H9 (cell line): ENCODE data around the gene LMBRD2. TPM values are rescaled to one million over a fixed set of nuclear protein-coding genes. Genes with fewer than 3 reads are reported as not detected.

Experiments
- DNase-seq: peaks from one replicate; pipeline ENCODE4 v3.0.0-alpha.2; 2017
- H2AFZ ChIP-seq: one replicate; pipeline ENCODE4 v1.6.1; 2013; ENCODE audit warnings: mild to moderate bottlenecking, low read length, control low read depth, moderate library complexity
- H2AK5ac ChIP-seq: 2 replicates; pipeline ENCODE4 v1.6.1; 2013; ENCODE audit warnings: low read length, control low read depth, mixed read lengths; ENCODE audit not compliant: insufficient read length
- H2BK120ac ChIP-seq: one replicate; pipeline ENCODE4 v1.6.1; 2013; ENCODE audit warnings: low read depth, mild to moderate bottlenecking, low read length, control low read depth, inconsistent platforms; ENCODE audit not compliant: poor library complexity, severe bottlenecking
- H2BK12ac ChIP-seq: 2 replicates; pipeline ENCODE4 v1.6.1; 2013; ENCODE audit warnings: low read length, control low read depth, mixed read lengths, low read depth; ENCODE audit not compliant: insufficient read length
- H2BK15ac ChIP-seq: 2 replicates; pipeline ENCODE4 v1.6.1; 2013; ENCODE audit warnings: low read depth, low read length, control low read depth
- H2BK20ac ChIP-seq: one replicate; pipeline ENCODE4 v1.6.1; 2013; ENCODE audit warnings: low read depth, mild to moderate bottlenecking, low read length, control low read depth, inconsistent platforms; ENCODE audit not compliant: poor library complexity, severe bottlenecking
- H2BK5ac ChIP-seq: 2 replicates; pipeline ENCODE4 v1.6.1; 2013; ENCODE audit warnings: low read length, control low read depth, mixed read lengths; ENCODE audit not compliant: insufficient read length
- H3K14ac ChIP-seq: 2 replicates; pipeline ENCODE4 v1.6.1; 2013; ENCODE audit warnings: low read length, control low read depth; ENCODE audit not compliant: insufficient read depth
- H3K18ac ChIP-seq: 2 replicates; pipeline ENCODE4 v1.6.1; 2013; ENCODE audit warnings: low read depth, mild to moderate bottlenecking, mixed read lengths, low read length, control low read depth; ENCODE audit not compliant: insufficient read length
- H3K23ac ChIP-seq: 2 replicates; pipeline ENCODE4 v1.6.1; 2013; ENCODE audit warnings: low read length, control low read depth, mixed read lengths, low read depth; ENCODE audit not compliant: insufficient read length
- H3K23me2 ChIP-seq: 2 replicates; pipeline ENCODE4 v1.6.1; 2013; ENCODE audit warnings: low read depth, mild to moderate bottlenecking, mixed read lengths, low read length, control low read depth; ENCODE audit not compliant: insufficient read length, poor library complexity, severe bottlenecking
- H3K27ac ChIP-seq: 2 replicates; pipeline ENCODE4 v1.5.1; 2013; ENCODE audit warnings: low read length, control low read depth, mixed read lengths, low read depth; ENCODE audit not compliant: insufficient read length
- H3K27me3 ChIP-seq: 2 replicates; pipeline ENCODE4 v1.6.1; 2013; ENCODE audit warnings: low read length, control low read depth, inconsistent platforms; ENCODE audit not compliant: insufficient read depth
- H3K4ac ChIP-seq: 2 replicates; pipeline ENCODE4 v1.6.1; 2013; ENCODE audit warnings: low read depth, mild to moderate bottlenecking, control low read depth, inconsistent platforms, low read length, moderate library complexity
- H3K4me1 ChIP-seq: 2 replicates; pipeline ENCODE4 v1.6.1; 2013; ENCODE audit warnings: low read length, control low read depth, inconsistent platforms; ENCODE audit not compliant: insufficient read depth
- H3K4me2 ChIP-seq: 2 replicates; pipeline ENCODE4 v1.6.1; 2013; ENCODE audit warnings: low read length, control low read depth, mixed read lengths; ENCODE audit not compliant: insufficient read length, insufficient read depth
- H3K56ac ChIP-seq: 2 replicates; pipeline ENCODE4 v1.6.1; 2013; ENCODE audit warnings: low read depth, mild to moderate bottlenecking, mixed read lengths, low read length, control low read depth; ENCODE audit not compliant: insufficient read length
- H3K79me1 ChIP-seq: 2 replicates; pipeline ENCODE4 v1.6.1; 2013; ENCODE audit warnings: low read depth, mild to moderate bottlenecking, moderate library complexity, low read length, control low read depth, inconsistent platforms; ENCODE audit not compliant: insufficient read depth, poor library complexity, severe bottlenecking
- H3K79me2 ChIP-seq: 2 replicates; pipeline ENCODE4 v1.6.1; 2013; ENCODE audit warnings: low read length, control low read depth, inconsistent platforms; ENCODE audit not compliant: insufficient read depth
- H3K9ac ChIP-seq: 2 replicates; pipeline ENCODE4 v1.6.1; 2013; ENCODE audit warnings: low read length, control low read depth, mixed read lengths; ENCODE audit not compliant: insufficient read length; ENCODE audit errors: extremely low read depth
- H3K9me3 ChIP-seq: one replicate; pipeline ENCODE4 v1.6.1; 2013; ENCODE audit warnings: low read depth, low read length, inconsistent platforms; ENCODE audit not compliant: control insufficient read depth
- H3T11ph ChIP-seq: one replicate; pipeline ENCODE4 v1.6.1; 2013; ENCODE audit warnings: mild to moderate bottlenecking, low read length, control low read depth, inconsistent platforms
- H4K20me1 ChIP-seq: one replicate; pipeline ENCODE4 v1.6.1; 2013; ENCODE audit not compliant: control insufficient read depth, insufficient read length, insufficient read depth
- H4K5ac ChIP-seq: 2 replicates; pipeline ENCODE4 v1.6.1; 2013; ENCODE audit warnings: low read depth, mild to moderate bottlenecking, mixed read lengths, low read length, control low read depth; ENCODE audit not compliant: insufficient read length
- H4K8ac ChIP-seq: replicated peaks from 2 replicates; pipeline ENCODE4 v1.6.1; 2013; ENCODE audit warnings: low read length, control low read depth, mixed read lengths, low read depth; ENCODE audit not compliant: insufficient read length
- H4K91ac ChIP-seq: 2 replicates; pipeline ENCODE4 v1.6.1; 2013; ENCODE audit warnings: low read depth, mild to moderate bottlenecking, moderate library complexity, mixed read lengths, low read length, control low read depth; ENCODE audit not compliant: insufficient read length
- H3K27ac Mint-ChIP-seq, 3 experiments: 2 replicates in 2 of 3; 3 replicates in 1 of 3; pipeline ENCODE4 v1.8.0; 2020 to 2021; ENCODE audit warnings: mixed read lengths in 3 of 3, mild to moderate bottlenecking in 1 of 3, moderate library complexity in 1 of 3
- H3K27me3 Mint-ChIP-seq: 2 replicates; pipeline ENCODE4 v1.8.0; 2021; ENCODE audit warnings: low read depth, mild to moderate bottlenecking, moderate library complexity, mixed read lengths
- H3K36me3 Mint-ChIP-seq, 3 experiments: 2 replicates in 2 of 3; 3 replicates in 1 of 3; pipeline ENCODE4 v1.8.0; 2020 to 2021; ENCODE audit warnings: low read depth in 3 of 3, mixed read lengths in 3 of 3; ENCODE audit not compliant: insufficient read depth in 1 of 3
- H3K4me1 Mint-ChIP-seq, 2 experiments: 2 replicates each; pipeline ENCODE4 v1.8.0; 2020; ENCODE audit warnings: mixed read lengths in 2 of 2
- H3K4me3 Mint-ChIP-seq, 2 experiments: 2 replicates in 1 of 2; 3 replicates in 1 of 2; pipeline ENCODE4 v1.8.0; 2020 to 2021; ENCODE audit warnings: mild to moderate bottlenecking in 2 of 2, mixed read lengths in 2 of 2, moderate library complexity in 1 of 2
- H3K9me3 Mint-ChIP-seq, 2 experiments: 2 replicates in 1 of 2; 3 replicates in 1 of 2; pipeline ENCODE4 v1.8.0; 2020; ENCODE audit warnings: mild to moderate bottlenecking in 2 of 2, mixed read lengths in 2 of 2, moderate library complexity in 1 of 2
- WGBS: extraction: QIAGEN DNeasy Blood & Tissue Kit; methylation state at CpG from one replicate; pipeline ENCODE4 v1.1.7; 2013; ENCODE audit warnings: missing lambda C conversion rate, low lambda C conversion rate, mixed read lengths; ENCODE audit not compliant: insufficient read length; ENCODE audit errors: extremely low coverage; 5-methylcytosine and 5-hydroxymethylcytosine counted together
- total RNA-seq: library from RNA; stranded (reverse); gene quantifications from 2 replicates; pipeline ENCODE4 v1.2.1, GENCODE V29; 2021
- TF ChIP-seq, protein P1 (sequence below): fragments of 200-600 bp; sonication (generic); conservative IDR thresholded peaks from 3 replicates; pipeline ENCODE4 v1.8.0; 2021; ENCODE audit warnings: antibody characterized with exemption, mild to moderate bottlenecking

LMBRD2 gene
- total RNA-seq, 1 experiment from 2014 or later = 5.3 TPM

DNA sequence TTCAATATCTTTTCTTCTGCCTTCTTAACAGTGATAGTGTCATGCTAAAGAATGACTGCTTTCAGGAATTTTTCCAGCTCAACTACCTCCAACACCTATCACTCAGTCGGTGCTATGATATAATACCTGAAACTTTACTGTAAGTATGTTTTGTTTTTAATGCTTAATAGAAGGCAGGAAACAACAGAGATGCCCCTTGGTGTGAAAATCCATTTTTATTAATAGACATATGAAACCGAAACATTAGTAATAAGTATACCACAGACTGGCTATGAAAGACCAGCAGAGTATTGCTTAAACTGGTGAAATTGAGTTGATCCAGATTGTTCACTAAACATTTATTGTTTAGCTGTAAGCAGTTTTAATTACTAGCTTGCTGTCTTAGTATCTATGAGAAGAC is 25.5 kb upstream of the LMBRD2 start:
- no peak overlapping the region for H3K9ac ChIP-seq
- no peak overlapping the region for H2AK5ac ChIP-seq
- no peaks in the 10 kb centered on the region for H3K9me3 Mint-ChIP-seq
- H4K91ac ChIP-seq = no peak overlapping the region
- no peak overlapping the region for H3K23ac ChIP-seq
- H3K27me3 Mint-ChIP-seq = no peaks in the 10 kb centered on the region
- H3K4me3 Mint-ChIP-seq = no peak overlapping the region
- no peak overlapping the region for H4K8ac ChIP-seq
- no peak overlapping the region for H3K27ac Mint-ChIP-seq
- no peak overlapping the region for H3K18ac ChIP-seq
- H3K79me2 ChIP-seq = no peaks in the 10 kb centered on the region
- H3K9me3 ChIP-seq = no peaks in the 10 kb centered on the region
- DNase-seq = no peak
- H2AFZ ChIP-seq = no peak overlapping the region
- no peak overlapping the region for H2BK20ac ChIP-seq
- no peak overlapping the region for H3K27ac ChIP-seq
- no peak overlapping the region for H3T11ph ChIP-seq
- WGBS = no CpG with 5 or more reads among the region's 2 CpGs
- no peak overlapping the region for H2BK12ac ChIP-seq
- H3K4me2 ChIP-seq = no peak overlapping the region
- H4K5ac ChIP-seq = no peak overlapping the region
- no peak overlapping the region for H3K56ac ChIP-seq
- H2BK120ac ChIP-seq = no peak overlapping the region
- no peak overlapping the region for H3K4ac ChIP-seq
- no peaks in the 10 kb centered on the region for H3K23me2 ChIP-seq
- H3K14ac ChIP-seq = no peak overlapping the region
- no peaks in the 10 kb centered on the region for H3K4me1 Mint-ChIP-seq
- no peaks in the 10 kb centered on the region for H3K27me3 ChIP-seq
- no peak overlapping the region for H2BK5ac ChIP-seq
- no peak overlapping the region for H2BK15ac ChIP-seq
- no peaks in the 10 kb centered on the region for H4K20me1 ChIP-seq
- TF ChIP-seq, protein P1, sequence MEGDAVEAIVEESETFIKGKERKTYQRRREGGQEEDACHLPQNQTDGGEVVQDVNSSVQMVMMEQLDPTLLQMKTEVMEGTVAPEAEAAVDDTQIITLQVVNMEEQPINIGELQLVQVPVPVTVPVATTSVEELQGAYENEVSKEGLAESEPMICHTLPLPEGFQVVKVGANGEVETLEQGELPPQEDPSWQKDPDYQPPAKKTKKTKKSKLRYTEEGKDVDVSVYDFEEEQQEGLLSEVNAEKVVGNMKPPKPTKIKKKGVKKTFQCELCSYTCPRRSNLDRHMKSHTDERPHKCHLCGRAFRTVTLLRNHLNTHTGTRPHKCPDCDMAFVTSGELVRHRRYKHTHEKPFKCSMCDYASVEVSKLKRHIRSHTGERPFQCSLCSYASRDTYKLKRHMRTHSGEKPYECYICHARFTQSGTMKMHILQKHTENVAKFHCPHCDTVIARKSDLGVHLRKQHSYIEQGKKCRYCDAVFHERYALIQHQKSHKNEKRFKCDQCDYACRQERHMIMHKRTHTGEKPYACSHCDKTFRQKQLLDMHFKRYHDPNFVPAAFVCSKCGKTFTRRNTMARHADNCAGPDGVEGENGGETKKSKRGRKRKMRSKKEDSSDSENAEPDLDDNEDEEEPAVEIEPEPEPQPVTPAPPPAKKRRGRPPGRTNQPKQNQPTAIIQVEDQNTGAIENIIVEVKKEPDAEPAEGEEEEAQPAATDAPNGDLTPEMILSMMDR = no peak
- no peaks in the 10 kb centered on the region for H3K4me1 ChIP-seq
- H3K36me3 Mint-ChIP-seq = peaks cover 33 to 88% (median 80%) of the 10 kb centered on the region in 3 experiments
- H3K79me1 ChIP-seq = no peaks in the 10 kb centered on the region
